MCF 10A (cell line): ENCODE data around the gene TAF4. TPM values are rescaled to one million over a fixed set of nuclear protein-coding genes. Genes with fewer than 3 reads are reported as not detected.

Experiments
- BruUV-seq: library from RNA; stranded (reverse); fragments of 400-500 nt; replicated peaks from 2 replicates; lab custom pipeline; 2021; lab: Mats Ljungman, UMichigan
- CTCF ChIA-PET: fragments of 300-600 bp; sonication (Branson Sonifier 250); formaldehyde crosslinking; extraction: SDS; loops from one replicate; lab custom pipeline; 2021; ENCODE audit warnings: antibody characterized with exemption, inconsistent platforms; lab: Yijun Ruan, JAX
- POLR2A ChIA-PET: fragments of 300-600, 350-650 bp; sonication (Branson Sonifier 250); formaldehyde crosslinking; extraction: SDS; loops from one replicate; lab custom pipeline; 2020; ENCODE audit warnings: antibody characterized with exemption, inconsistent platforms; lab: Yijun Ruan, JAX
- DNase-seq: peaks from one replicate; pipeline ENCODE4 v3.0.0-alpha.2; 2018; ENCODE audit not compliant: unreplicated experiment
- H3K27ac Mint-ChIP-seq: one replicate; pipeline ENCODE4 v1.8.0; 2022; ENCODE audit warnings: mild to moderate bottlenecking, low read depth, mixed read lengths; ENCODE audit not compliant: unreplicated experiment
- H3K27me3 Mint-ChIP-seq: one replicate; pipeline ENCODE4 v1.8.0; 2022; ENCODE audit warnings: mixed read lengths; ENCODE audit not compliant: insufficient read depth, unreplicated experiment
- H3K36me3 Mint-ChIP-seq: one replicate; pipeline ENCODE4 v1.8.0; 2022; ENCODE audit warnings: mild to moderate bottlenecking, moderate library complexity, mixed read lengths; ENCODE audit not compliant: insufficient read depth, unreplicated experiment
- H3K4me1 Mint-ChIP-seq: one replicate; pipeline ENCODE4 v1.8.0; 2022; ENCODE audit warnings: mixed read lengths; ENCODE audit not compliant: insufficient read depth, unreplicated experiment
- H3K4me3 Mint-ChIP-seq: one replicate; pipeline ENCODE4 v1.8.0; 2022; ENCODE audit warnings: mild to moderate bottlenecking, moderate library complexity, mixed read lengths; ENCODE audit not compliant: unreplicated experiment
- H3K9me3 Mint-ChIP-seq: one replicate; pipeline ENCODE4 v1.8.0; 2022; ENCODE audit warnings: mixed read lengths; ENCODE audit not compliant: unreplicated experiment
- intact Hi-C: fragments of 100-400 bp; cut with micrococcal nuclease; formaldehyde crosslinking; loops from 2 replicates; pipeline ENCODE4 v1.14.1; 2022
- total RNA-seq: library from RNA; stranded (reverse); gene quantifications from 2 replicates; pipeline ENCODE4 v1.2.3, GENCODE V29; 2022
- TF ChIP-seq, protein P1 (sequence below): fragments of 200-600 bp; IDR thresholded peaks from one replicate; pipeline ENCODE4 v1.8.0; 2022; ENCODE audit warnings: antibody characterized with exemption, mild to moderate bottlenecking; ENCODE audit not compliant: unreplicated experiment

Gene TAF4
- total RNA-seq, 1 experiment from 2014 or later, result 15.9 TPM

DNA sequence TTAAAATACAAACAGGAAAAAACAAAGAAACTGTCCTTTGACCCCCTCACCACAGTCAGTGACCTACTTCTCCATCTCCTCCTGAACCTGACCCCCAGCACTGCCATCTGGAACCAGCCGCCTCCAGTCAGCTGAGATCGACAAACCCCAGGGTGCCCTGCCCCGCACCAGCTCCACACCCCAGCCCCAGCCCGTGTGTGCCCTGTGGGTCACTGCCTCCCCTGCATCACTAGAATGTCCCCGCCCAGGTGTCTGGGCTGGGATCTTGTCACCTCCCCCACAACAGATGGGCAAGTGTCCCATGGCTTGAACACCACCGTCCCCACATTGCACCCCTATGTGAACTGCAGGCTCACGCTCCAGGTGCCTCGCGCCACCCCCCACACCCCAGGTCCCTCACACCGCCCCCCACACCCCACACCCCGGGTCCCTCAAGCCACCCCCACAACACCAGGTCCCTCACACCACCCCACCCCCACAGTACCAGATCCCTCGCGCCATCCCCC, 13.3 kb downstream of the TAF4 start:
- DNase-seq, result no peak
- Mint-ChIP-seq H3K4me1 (no peaks in the 10 kb centered on the region), H3K27me3 (no peaks in the 10 kb centered on the region), H3K27ac (no peak overlapping the region), H3K4me3 (no peak overlapping the region), H3K36me3 (peaks cover 23% of the 10 kb centered on the region), H3K9me3 (no peaks in the 10 kb centered on the region)
- ChIA-PET CTCF (no interaction called here), POLR2A (interaction anchor here (0.6 kb wide), 1 partner anchor 55 kb away, joined by 3 read pairs; no protein-coding TSS in a partner anchor)
- BruUV-seq, result no TSS peak
- TF ChIP-seq, protein P1, sequence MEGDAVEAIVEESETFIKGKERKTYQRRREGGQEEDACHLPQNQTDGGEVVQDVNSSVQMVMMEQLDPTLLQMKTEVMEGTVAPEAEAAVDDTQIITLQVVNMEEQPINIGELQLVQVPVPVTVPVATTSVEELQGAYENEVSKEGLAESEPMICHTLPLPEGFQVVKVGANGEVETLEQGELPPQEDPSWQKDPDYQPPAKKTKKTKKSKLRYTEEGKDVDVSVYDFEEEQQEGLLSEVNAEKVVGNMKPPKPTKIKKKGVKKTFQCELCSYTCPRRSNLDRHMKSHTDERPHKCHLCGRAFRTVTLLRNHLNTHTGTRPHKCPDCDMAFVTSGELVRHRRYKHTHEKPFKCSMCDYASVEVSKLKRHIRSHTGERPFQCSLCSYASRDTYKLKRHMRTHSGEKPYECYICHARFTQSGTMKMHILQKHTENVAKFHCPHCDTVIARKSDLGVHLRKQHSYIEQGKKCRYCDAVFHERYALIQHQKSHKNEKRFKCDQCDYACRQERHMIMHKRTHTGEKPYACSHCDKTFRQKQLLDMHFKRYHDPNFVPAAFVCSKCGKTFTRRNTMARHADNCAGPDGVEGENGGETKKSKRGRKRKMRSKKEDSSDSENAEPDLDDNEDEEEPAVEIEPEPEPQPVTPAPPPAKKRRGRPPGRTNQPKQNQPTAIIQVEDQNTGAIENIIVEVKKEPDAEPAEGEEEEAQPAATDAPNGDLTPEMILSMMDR, result no peak
- intact Hi-C loops, result no loop called here

DNA sequence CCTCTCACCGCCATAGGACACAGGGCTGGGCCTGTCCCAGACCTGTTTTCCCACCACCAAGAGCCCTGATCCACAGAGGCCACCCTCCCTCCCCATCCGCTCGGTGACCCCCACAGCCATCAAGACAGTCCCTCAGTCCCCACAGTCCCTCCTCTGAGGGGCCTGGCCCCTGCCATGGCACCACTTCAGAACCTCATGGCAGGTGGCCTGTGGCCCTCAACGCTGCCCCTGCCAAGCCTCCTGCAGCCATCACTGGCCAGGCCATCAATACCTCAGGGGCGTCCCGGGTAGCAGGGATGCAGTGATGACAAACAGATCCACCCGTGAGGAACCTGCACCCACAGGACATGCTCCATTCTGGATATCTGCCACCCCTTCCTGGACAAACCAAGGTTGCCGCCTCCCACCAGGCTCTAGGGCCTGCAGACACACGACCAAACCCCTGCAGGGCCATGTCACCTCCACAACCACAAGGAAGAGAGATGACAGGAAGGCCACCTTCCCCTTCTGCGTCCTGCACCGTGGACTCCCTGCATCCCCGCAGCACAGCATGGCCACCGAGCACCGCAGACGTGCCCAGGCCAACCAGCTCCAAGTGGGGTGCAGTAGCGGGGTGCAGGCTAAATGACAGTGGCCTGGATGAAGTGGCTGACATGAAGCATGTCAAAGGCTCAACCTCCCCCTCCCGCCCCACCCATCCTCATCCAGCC, 14.0 kb downstream of the TAF4 start:
- no peak for DNase-seq
- peaks cover 23% of the 10 kb centered on the region for H3K36me3 Mint-ChIP-seq
- no peaks in the 10 kb centered on the region for H3K4me1 Mint-ChIP-seq
- H3K27me3 Mint-ChIP-seq, result no peaks in the 10 kb centered on the region
- no peaks in the 10 kb centered on the region for H3K9me3 Mint-ChIP-seq
- TF ChIP-seq, protein P1, result no peak
- H3K4me3 Mint-ChIP-seq, result no peak overlapping the region
- no TSS peak for BruUV-seq
- CTCF ChIA-PET, result no interaction called here
- intact Hi-C loops, result no loop called here
- no peak overlapping the region for H3K27ac Mint-ChIP-seq
- POLR2A ChIA-PET, result interaction anchor here (0.6 kb wide), 1 partner anchor 55 kb away, joined by 3 read pairs; no protein-coding TSS in a partner anchor

DNA sequence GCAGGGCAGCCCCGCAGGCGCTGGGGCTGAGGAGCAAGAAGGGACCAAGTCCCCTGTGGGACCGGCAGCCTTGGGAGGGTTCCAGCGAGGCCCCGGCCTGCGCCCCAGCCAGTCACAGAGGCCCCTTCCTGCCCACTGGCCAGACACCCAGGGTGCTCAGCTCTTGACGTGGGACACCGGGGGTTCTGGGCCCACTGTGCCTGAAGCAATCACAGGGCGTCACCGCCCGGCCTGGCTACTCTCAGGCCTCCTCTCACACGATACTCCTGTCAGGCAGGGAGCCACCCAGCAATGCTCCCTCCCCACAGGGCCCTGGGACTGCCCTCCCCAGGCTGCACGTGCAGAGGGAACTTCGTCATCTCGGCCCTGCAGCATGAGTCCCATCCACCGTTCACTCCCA, 14.5 kb downstream of the TAF4 start:
- no peaks in the 10 kb centered on the region for H3K4me1 Mint-ChIP-seq
- BruUV-seq, result no TSS peak
- CTCF ChIA-PET, result no interaction called here
- DNase-seq, result no peak
- POLR2A ChIA-PET, result no interaction called here
- intact Hi-C loops, result no loop called here
- peaks cover 18% of the 10 kb centered on the region for H3K36me3 Mint-ChIP-seq
- H3K4me3 Mint-ChIP-seq, result no peak overlapping the region
- H3K27me3 Mint-ChIP-seq, result no peaks in the 10 kb centered on the region
- TF ChIP-seq, protein P1, result no peak
- no peak overlapping the region for H3K27ac Mint-ChIP-seq
- H3K9me3 Mint-ChIP-seq, result no peaks in the 10 kb centered on the region

DNA sequence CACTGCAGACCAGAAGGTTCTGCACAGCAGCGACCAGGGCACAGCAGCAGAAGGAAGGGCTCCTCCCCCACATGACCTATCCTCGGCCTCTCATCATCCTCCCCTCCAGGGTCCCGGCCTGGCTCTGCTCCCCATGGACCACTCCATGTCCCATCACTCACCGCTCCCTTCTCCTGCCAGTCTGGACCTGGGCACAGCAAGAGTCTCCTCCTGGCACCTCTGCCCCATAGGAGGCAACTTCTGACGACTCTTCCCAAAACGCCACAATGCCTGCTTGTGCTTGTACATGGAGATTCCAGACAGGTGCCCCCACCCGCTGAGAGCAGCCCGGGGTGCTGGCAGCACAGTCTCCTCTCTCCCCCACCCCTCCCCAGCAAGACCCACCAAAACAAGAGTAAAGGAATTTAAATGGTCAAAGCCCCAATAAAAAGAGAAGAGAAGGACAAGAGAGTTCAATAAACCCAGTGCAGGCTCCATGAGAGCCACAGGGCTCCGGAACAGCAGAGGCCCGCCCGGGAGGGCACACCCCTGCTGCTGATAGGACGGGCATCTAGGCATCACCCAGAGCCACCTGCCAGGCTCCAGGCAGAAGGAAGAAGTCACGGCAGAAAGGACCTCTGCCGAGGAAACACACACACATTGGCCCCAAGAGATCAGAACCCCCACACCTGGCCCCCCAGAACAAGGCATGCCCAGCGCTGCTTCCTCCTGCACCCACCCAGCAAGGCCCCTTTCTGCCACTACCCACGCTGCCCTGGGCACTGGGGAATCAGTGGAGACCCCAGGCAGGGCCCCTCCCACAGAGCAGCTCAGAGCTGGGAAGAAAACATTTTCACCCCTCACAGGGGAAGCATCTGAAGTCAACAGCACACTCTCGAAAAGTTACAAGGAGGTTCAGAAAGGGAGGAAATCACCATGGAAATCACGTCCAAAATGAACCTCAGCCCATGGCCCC, 15.2 kb downstream of the TAF4 start:
- Mint-ChIP-seq H3K4me3 (no peak overlapping the region), H3K27me3 (no peaks in the 10 kb centered on the region), H3K27ac (no peak overlapping the region), H3K4me1 (no peaks in the 10 kb centered on the region), H3K36me3 (peaks cover 18% of the 10 kb centered on the region), H3K9me3 (no peaks in the 10 kb centered on the region)
- intact Hi-C loops, result no loop called here
- no peak for DNase-seq
- no TSS peak for BruUV-seq
- ChIA-PET POLR2A (no interaction called here), CTCF (no interaction called here)
- TF ChIP-seq, protein P1, result no peak
